Progenitor cell of endocrine pancreas (in vitro differentiated cells): Measurements from ENCODE around the gene VDR. TPM values are rescaled to one million over a fixed set of nuclear protein-coding genes. Genes with fewer than 3 reads are reported as not detected.

Source experiments
- DNase-seq: peaks from one replicate; pipeline ENCODE4 v3.0.0; 2021; ENCODE audit warnings: low spot score; ENCODE audit not compliant: unreplicated experiment
- H3K27ac Mint-ChIP-seq: 2 replicates; pipeline ENCODE4 v1.8.0; 2021; ENCODE audit warnings: mild to moderate bottlenecking, moderate library complexity, mixed read lengths
- H3K27me3 Mint-ChIP-seq: 2 replicates; pipeline ENCODE4 v1.8.0; 2021; ENCODE audit warnings: mixed read lengths
- H3K36me3 Mint-ChIP-seq: 2 replicates; pipeline ENCODE4 v1.8.0; 2022; ENCODE audit warnings: mixed read lengths; ENCODE audit not compliant: insufficient read depth
- H3K4me1 Mint-ChIP-seq: 2 replicates; pipeline ENCODE4 v1.8.0; 2021; ENCODE audit warnings: low read depth, mixed read lengths
- H3K4me3 Mint-ChIP-seq: 2 replicates; pipeline ENCODE4 v1.8.0; 2021; ENCODE audit warnings: low read depth, mild to moderate bottlenecking, moderate library complexity, mixed read lengths
- H3K9me3 Mint-ChIP-seq: 2 replicates; pipeline ENCODE4 v1.8.0; 2021; ENCODE audit warnings: low read depth, mixed read lengths
- CTCF ChIP-seq: fragments of 200-600 bp; sonication (generic); IDR thresholded peaks from one replicate; pipeline ENCODE4 v1.5.0; 2021; ENCODE audit warnings: antibody characterized with exemption, mild to moderate bottlenecking; ENCODE audit not compliant: unreplicated experiment
- total RNA-seq: library from RNA; stranded (reverse); gene quantifications from 2 replicates; pipeline ENCODE4 v1.2.1, GENCODE V29; 2021

The VDR gene
- total RNA-seq, 1 donor from 2014 or later: 0.31 TPM

DNA sequence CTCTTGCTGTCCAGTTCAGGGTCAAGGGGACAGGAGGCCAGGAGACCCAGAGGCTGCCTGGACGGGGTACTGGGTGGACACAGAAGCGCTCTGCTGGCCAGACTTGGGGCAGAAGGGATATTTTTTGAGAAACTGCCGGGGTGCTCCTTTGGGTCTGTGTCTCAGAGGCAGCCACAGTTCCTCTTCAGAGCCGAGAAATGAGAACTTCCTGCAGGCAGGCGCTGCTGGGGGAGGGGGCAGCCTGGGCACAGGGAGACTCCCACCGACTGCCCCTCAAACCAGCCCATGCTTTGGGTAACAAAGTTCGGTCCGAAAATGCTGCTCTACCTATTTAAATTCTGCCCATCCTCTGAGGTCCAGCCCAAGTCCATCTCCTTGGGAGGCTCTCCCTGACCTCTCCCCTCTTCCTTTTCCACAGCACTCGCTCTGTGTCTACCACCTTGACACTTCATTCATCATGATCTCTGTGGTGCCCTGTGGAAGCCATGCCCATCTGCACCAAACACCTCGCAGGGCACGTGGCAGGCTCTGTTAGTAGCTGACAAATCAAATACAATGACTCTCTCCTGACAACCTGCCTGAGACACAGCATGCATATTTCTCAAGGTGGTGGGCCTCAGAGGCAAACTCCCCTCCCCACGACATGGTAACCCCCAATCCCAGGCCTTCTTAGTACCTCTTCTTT, 101.5 kb downstream of the VDR start:
- Mint-ChIP-seq H3K27me3 (no peaks in the 10 kb centered on the region), H3K9me3 (no peaks in the 10 kb centered on the region), H3K27ac (peak overlapping the region; percentile 14), H3K4me1 (peaks cover 15% of the 10 kb centered on the region), H3K36me3 (no peaks in the 10 kb centered on the region), H3K4me3 (no peak overlapping the region)
- TF ChIP-seq CTCF: no peak
- DNase-seq: no peak

GRCh38 chr12:47802312-47802711, 102.5 kb downstream of the VDR start:
- DNase-seq: no peak
- no peak overlapping the region for H3K4me3 Mint-ChIP-seq
- no peaks in the 10 kb centered on the region for H3K9me3 Mint-ChIP-seq
- H3K4me1 Mint-ChIP-seq: peaks cover 12% of the 10 kb centered on the region
- H3K27me3 Mint-ChIP-seq: no peaks in the 10 kb centered on the region
- peak; percentile 46 for TF ChIP-seq CTCF
- H3K27ac Mint-ChIP-seq: no peak overlapping the region
- peaks cover 1% of the 10 kb centered on the region for H3K36me3 Mint-ChIP-seq

GRCh38 chr12:47801904-47802246, 102.9 kb downstream of the VDR start:
- peaks cover 1% of the 10 kb centered on the region for H3K36me3 Mint-ChIP-seq
- no peaks in the 10 kb centered on the region for H3K9me3 Mint-ChIP-seq
- no peaks in the 10 kb centered on the region for H3K27me3 Mint-ChIP-seq
- TF ChIP-seq CTCF: no peak
- H3K4me1 Mint-ChIP-seq: peaks cover 7% of the 10 kb centered on the region
- H3K27ac Mint-ChIP-seq: no peak overlapping the region
- H3K4me3 Mint-ChIP-seq: no peak overlapping the region
- DNase-seq: no peak

GRCh38 chr12:47801170-47801903, 103.5 kb downstream of the VDR start:
- peaks cover 7% of the 10 kb centered on the region for H3K4me1 Mint-ChIP-seq
- TF ChIP-seq CTCF: no peak
- H3K9me3 Mint-ChIP-seq: no peaks in the 10 kb centered on the region
- H3K36me3 Mint-ChIP-seq: peaks cover 1% of the 10 kb centered on the region
- H3K27ac Mint-ChIP-seq: no peak overlapping the region
- no peak overlapping the region for H3K4me3 Mint-ChIP-seq
- no peaks in the 10 kb centered on the region for H3K27me3 Mint-ChIP-seq
- DNase-seq: no peak

DNA sequence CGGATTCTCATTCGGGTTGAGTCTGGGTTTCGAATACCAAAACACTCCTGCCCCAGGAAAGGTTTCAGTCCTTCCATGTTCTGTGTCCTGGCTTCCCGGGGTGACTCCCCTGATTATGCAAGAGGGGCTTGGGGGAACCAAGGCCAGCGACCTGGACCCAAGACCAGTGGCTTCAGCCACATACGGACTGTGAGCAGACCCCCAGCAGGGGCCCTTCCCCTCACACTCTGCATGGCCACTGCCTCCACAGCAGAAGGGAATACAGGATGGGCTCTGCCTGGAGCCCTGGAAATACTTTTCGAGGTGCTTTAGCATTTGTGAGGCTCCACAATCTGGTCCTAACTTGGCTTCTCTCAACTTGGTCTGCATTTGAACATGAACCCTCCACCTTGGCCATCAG, 104.2 kb downstream of the VDR start:
- DNase-seq: no peak
- H3K9me3 Mint-ChIP-seq: no peaks in the 10 kb centered on the region

More for the DNA sequence above, 104.2 kb downstream of the VDR start:
- no peak overlapping the region for H3K27ac Mint-ChIP-seq
- H3K4me3 Mint-ChIP-seq: no peak overlapping the region
- no peaks in the 10 kb centered on the region for H3K27me3 Mint-ChIP-seq
- H3K4me1 Mint-ChIP-seq: peaks cover 7% of the 10 kb centered on the region
- H3K36me3 Mint-ChIP-seq: peaks cover 1% of the 10 kb centered on the region
- no peak for TF ChIP-seq CTCF
